HG03060 (cell line): ENCODE results near the gene MSI2.
A peak's percentile ranks its signal among the peaks of the same experiment; 100 is the strongest.

ENCODE experiments used
- ATAC-seq: cut with Tn5 transposase; IDR thresholded peaks from one replicate; pipeline ENCODE4 v1.9.1; 2021; ENCODE audit warnings: low read depth, moderate number of reproducible peaks; ENCODE audit not compliant: unreplicated experiment

The MSI2 gene

DNA sequence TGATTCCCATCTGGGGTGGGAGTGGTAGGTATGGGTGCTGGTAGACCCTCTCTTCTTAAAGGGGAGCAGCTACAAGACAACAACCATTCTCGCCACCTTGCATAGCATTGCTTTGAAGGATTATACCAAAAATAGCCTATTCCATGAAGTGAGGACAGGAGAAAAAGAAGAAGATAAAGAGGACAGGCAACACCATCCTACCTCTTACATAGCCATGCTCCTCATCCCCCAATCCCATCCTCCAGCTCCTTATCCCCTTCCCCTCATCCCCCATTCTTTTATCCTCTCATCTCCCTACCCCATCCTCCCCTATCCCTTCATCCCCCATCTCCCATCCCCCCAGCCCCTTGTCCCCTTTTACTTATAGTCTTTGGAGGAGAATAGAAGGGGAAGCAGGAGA, 459.7 kb downstream of the MSI2 start:
- no peak for ATAC-seq

DNA sequence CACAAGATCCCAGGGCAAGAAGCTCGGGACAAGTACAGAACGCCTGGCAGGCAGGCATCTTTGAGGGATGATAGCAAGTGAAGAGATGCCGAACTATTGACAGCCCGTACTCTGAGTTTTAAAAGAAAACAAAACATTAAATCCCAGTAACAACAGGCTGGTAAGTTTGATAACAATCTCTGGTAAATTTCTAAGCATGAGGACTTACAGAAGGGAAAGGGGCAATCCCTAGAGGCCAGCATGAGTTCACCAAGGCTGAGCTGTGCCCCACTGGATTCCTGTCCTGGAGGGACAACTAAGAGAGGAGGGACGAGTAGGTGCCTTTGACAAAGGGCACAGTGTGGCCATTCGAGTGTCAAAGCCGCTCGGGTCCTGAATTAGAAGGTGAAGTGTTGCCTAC, 462.6 kb downstream of the MSI2 start:
- ATAC-seq: no peak

DNA sequence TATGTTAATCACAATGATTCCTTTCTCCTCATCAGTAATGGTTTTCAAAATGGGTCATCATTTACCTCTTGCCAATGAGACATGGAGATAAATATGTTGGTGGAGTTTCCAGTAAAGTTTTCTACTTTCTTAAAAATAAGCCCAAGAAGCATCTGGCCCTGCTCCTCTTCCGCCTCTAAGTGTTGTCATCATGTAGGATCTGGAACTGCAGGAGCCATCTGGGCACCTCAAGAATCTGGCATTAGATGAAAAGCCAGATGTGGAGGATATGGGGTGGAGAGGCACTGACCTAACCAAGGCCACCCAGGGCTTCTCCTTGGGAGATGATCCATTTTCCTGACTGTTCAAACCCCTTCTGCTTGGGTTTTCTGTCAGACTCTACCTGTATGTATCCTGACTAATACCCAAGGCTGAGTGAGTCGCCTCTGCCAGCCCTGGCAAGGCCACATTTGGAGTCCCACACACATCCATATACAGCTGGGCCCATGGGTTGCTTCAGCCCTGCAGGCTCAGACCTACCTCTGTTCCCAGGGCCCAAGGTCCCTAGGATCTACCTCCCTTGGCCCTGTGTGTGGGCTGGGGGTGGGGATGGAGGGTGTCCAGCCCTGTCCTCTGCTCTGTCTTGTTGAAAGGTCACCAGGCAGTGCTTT, 464.2 kb downstream of the MSI2 start:
- ATAC-seq: no peak

DNA sequence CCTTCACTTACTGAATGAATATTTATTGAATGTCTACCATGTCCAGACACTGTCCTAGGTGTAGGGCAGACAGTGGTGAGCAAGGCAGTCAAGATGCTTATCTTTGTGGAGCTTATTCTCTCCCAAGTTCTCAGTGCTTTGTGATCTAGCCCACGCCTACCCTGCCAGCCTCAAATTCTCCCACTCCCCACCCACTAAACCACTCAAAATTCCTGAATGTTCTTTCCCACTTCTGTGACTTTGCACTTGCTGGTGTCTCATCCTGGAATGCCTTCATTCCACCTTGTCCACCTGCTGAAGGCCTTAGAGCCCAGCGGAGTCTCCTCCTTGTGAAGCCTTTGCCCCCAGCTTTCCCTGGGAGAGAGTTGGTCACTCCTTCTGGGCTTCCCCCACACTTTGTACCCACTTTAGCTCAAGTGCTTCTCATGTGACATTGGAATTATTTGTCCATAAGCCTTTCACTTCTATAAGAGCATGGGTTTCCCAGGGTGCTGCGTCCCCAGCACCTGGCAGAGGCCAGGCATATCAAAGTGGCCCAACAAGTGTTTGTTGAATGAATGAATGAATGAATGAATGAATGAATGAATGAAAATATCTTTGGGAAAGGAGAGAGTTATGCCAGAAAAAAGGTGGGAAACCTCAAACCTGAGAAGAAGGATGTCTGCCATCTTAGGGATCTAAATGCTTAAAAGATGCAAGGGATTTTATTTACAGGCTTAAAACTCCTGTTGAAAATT, 465.8 kb downstream of the MSI2 start:
- ATAC-seq: no peak

DNA sequence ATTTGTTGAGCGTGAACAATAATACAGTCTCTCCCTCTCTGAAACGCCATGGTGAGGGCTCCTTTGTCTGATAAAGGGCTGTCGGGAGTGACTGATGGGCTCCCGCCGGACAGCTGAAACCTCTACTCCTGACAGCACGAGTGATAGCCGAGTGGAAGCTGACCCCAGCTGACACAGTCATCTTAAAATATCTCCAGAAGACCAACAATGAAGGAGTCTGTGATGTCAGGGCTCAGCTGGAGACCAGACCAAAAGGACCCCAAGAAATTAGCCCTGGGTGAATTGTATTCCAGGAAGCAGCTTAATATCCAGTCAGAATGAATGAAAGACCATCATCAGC, 466.4 kb downstream of the MSI2 start:
- no peak for ATAC-seq

DNA sequence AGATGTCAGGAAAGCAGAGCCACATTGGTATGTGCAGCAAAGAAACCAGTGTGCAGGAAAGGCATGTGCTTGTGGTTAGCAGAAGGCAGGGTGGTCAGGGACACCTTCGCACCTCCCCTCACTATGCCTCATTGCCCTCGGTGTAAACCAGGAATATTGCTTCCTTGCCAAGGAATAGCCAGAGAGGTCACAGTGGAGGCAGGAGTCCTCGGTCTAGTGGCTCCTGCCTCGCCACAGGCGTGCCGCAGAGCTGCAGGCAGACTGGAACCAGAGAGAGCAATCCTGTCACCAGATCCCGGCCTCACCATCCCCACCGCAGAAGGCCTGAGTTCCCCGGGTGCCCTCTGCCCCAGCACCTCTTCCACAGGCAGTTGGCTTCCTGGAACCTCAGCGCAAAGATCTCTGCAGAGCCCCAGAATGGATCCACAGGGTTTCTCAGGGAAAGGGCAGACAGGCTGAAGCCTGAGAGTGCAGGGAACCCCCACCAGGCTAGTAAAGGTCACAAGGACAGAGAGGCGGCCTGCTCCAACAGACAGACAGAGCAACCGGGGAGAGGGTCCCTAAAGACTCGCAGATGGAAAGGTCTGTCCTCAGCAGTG, 467.2 kb downstream of the MSI2 start:
- no peak for ATAC-seq

DNA sequence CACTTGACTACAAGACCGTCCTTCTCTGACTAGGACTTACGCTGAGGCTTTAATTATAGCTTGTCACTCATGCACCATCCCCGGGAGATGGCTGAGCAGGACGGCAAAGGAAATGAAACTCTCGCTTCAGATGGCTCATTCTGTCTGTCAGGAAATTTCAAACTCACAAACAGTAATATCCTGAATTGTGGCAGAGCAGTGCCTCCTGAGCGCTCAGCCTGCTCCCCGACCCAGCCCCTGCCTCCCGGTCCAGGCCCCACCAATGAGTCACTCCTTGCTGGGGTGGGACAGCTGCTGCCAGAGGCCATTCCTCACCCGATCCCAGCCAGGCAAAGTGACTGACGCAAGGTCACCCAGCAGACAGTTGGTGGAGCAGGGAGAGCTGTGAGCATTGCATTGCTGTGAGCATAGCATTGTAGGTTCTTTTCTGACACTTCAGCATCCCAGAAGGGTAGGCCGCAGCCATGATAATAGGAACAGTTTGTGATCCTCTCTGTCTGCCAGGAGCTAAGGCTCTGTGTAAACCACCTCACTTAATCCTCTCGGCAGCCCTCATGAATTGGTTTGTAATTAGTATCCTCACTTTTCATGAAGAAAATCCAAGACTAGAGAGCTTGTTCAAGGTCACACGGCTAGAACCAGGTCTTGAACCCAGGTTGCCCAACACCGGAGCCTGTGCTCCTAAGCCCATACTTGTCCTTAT, 467.9 kb downstream of the MSI2 start:
- ATAC-seq: peak; percentile 50

DNA sequence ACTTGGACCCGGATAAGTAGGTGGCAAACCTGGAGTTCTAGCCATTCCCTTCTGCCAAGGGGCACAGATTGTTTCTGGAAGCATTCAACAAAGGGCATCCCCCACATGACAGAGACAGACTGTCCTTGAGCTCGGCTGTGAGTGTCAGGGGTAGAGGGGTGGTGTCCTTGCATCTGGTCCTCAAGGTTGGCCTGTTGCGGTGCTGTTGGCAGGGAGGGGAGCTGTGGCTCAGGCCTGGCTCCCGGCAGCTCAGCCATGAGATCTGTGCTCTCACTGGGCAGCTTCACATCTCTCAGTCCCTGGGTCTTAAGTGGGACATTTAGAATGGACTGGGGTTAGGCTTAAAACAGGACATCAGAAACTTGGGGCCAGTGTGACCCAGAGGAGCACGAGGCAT, 468.4 kb downstream of the MSI2 start:
- ATAC-seq: no peak

DNA sequence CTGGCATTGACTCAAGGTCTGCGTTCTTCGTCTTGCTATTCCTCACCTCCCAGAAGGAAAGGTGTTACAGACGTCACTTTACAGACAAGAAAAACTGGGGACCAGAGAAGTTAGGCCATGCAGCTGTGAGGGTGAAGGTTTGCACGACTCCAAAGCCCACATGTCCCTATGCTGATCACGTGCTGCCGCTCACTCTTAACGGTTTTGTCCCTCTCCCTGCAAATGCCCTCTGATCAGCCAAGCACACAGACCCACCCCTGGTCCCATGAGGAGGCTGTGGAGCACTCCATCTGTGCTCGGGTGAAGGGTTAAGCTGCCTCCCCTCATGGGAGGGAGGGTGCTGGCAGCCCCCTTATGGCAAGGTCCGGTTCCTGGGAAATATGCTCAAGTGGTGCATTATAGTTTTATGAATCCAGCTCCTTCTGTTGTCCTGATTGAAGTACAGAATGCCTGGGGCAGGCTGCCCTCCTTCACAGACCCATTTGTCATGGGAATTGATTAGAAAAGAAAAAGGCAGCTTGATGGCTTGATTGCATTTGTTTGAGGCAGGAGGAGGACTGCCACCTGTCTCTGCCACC, 470.0 kb downstream of the MSI2 start:
- ATAC-seq: no peak

DNA sequence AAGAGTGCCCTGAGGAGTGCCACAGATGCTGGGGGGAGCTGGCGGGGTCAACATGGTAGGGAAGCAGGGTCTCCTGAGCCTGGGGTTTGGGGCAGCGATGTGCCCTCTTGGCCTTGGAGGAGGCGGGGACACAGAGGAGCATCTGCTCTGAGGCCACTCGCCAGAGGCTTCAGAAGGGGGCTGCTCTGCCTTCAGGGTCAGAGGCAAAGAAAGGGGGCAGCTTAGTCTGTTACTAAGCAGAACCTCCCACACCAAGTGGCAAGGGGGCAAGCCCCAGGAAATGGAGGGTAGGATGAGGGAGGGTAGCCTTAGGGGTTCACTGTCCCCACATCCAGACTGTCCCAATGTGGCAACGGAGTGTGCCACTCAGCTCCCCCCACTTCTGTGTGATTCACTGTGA, 470.5 kb downstream of the MSI2 start:
- no peak for ATAC-seq

DNA sequence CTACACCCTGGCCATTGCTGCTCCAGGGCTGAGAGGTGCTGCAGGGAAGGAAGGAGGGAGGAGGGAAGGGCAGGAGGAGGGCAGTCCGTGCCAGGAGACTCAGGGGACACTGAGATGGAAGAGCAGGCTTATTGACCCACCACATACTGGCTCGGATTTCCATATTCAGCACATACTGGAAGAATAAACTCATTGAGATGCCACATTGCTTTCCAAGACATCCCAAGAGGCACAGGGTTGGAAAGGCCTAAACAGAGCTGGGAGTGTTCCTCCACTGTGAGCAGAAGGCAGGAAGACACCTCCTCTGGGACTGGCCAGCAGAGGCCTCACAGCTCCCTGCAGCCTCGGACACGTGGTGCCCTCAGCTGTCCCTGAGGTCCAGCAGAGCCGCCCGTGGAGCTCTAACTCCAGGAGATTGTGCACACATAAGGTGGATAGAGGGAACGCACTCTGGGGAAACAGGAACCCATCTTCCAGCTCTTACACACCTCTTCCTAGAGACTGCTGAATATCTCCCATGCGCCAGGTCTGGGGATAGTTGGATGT, 471.4 kb downstream of the MSI2 start:
- ATAC-seq: no peak

DNA sequence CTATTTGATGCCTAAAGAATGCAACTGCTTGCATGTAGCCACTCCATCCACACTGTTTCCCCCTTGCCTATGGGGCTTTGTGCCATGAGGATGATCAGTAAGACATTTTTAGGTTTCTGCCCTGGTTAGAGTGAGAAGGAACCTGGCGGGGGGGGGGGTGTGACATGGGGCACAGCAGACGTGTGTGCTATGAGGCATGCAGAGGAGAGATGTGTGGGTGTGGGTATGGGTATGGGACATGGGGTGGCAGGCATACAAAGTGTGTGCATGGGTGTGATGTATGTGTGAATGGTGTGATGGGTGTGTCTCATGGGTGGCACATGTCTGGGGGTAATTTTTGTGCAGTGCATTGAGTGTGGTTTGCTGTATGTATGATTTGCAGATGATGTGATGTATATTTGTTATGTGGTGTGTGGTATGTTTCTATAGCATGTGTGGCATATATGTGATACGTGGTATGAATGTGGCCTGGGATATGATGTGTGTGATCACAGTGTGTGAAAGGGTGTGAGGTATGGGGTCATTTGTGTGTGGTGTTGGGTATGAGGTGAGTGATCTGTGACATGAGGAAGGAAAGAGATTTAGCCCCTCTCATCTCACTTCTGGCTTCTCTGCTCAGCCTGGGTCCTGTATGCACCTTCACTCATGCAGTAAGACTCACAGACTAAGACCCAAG, 473.8 kb downstream of the MSI2 start:
- no peak for ATAC-seq

DNA sequence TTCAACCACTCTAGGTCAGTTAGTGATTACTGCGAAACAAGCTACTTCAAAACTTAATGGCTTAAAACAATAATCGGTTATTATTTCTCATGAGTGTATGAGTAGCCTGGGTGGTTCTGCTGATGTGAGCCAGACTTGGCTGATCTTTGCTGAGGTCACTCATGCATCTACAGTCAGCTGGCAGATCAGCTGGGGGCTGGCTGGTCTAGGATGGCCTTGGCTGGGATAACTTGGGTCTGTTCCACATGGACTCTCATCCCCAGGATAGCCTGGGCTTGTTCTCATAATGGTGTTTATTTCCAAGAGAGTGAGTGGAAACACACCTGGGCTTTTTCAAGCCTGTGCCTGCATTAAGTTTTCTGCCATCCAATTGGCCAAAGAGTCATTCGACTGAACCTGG, 475.7 kb downstream of the MSI2 start:
- ATAC-seq: no peak

DNA sequence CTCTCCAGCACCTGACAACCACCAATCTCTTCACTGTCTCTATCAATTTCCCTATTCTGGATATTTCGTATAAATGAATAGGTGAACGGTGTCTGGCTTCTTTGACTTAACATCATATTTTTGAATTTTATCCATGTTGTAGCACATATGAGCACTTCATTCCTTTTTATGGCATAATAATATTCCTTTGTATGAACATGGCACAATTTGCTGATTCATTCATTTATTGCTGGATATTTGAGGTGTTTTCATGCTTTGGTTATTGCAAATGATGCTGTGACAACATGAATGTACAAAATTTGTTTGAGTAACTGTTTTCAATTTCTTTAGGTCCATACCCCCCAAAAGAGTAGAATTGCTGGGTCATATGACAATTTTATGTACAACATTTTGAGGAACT, 476.8 kb downstream of the MSI2 start:
- ATAC-seq: no peak
